HL-60 (cell line): ENCODE results near the gene ESR1.

ENCODE experiments used
- DNase-seq, 2 experiments: peaks; one replicate each; pipeline ENCODE4 v3.0.0-alpha.2; 2010 to 2020; ENCODE audit warnings: low read depth in 1 of 2, low spot score in 1 of 2
- H3K27ac ChIP-seq: fragments of 250-450 bp; sonication (Bioruptor Pico); replicated peaks from 2 replicates; pipeline ENCODE4 v1.5.1; 2020; ENCODE audit warnings: mild to moderate bottlenecking, moderate library complexity
- H3K27me3 ChIP-seq: fragments of 250-450 bp; sonication (Bioruptor Pico); 2 replicates; pipeline ENCODE4 v1.5.1; 2021; ENCODE audit warnings: mild to moderate bottlenecking, moderate library complexity; ENCODE audit not compliant: insufficient read depth, poor library complexity, severe bottlenecking
- H3K4me3 ChIP-seq: replicated peaks from 2 replicates; pipeline ENCODE4 v1.5.1; 2011; ENCODE audit warnings: mild to moderate bottlenecking, control low read depth, low read length; ENCODE audit not compliant: insufficient read depth
- CTCF ChIP-seq: IDR thresholded peaks from one replicate; pipeline ENCODE4 v1.5.1; 2011; ENCODE audit warnings: low read length, control low read depth, inconsistent platforms; ENCODE audit not compliant: insufficient read depth
- GABPA ChIP-seq: IDR thresholded peaks from 2 replicates; pipeline ENCODE4 v1.6.1; 2012; ENCODE audit warnings: low read depth
- POLR2AphosphoS5 ChIP-seq: IDR thresholded peaks from 2 replicates; pipeline ENCODE4 v1.6.1; 2012; ENCODE audit warnings: low read depth
- REST ChIP-seq: IDR thresholded peaks from 2 replicates; pipeline ENCODE4 v1.6.1; 2012; ENCODE audit warnings: low read depth; ENCODE audit not compliant: insufficient replicate concordance
- SPI1 ChIP-seq: IDR thresholded peaks from 2 replicates; pipeline ENCODE4 v1.6.1; 2012; ENCODE audit warnings: low read depth, mild to moderate bottlenecking, borderline replicate concordance

Gene ESR1

GRCh38 chr6:151876122-151876521, 68.6 kb downstream of the ESR1 start:
- DNase-seq = no peak
- TF ChIP-seq REST = no peak
- no peak for TF ChIP-seq POLR2AphosphoS5
- no peak for TF ChIP-seq GABPA
- TF ChIP-seq CTCF = no peak
- TF ChIP-seq SPI1 = no peak
- Histone ChIP-seq H3K27ac (no peak overlapping the region), H3K4me3 (no peak overlapping the region), H3K27me3 (no peaks in the 10 kb centered on the region)

- TF ChIP-seq CTCF (no peak), SPI1 (no peak), POLR2AphosphoS5 (no peak), REST (no peak), GABPA (no peak)
- no peak overlapping the region for H3K27ac ChIP-seq
- DNase-seq = no peak
- no peak overlapping the region for H3K4me3 ChIP-seq
- no peaks in the 10 kb centered on the region for H3K27me3 ChIP-seq
Observed at GRCh38 chr6:151877458-151877857, 70.0 kb downstream of the ESR1 start.

GRCh38 chr6:151881231-151881630, 73.7 kb downstream of the ESR1 start:
- Histone ChIP-seq H3K4me3 (no peak overlapping the region), H3K27me3 (no peaks in the 10 kb centered on the region), H3K27ac (no peak overlapping the region)
- TF ChIP-seq GABPA = no peak
- no peak for TF ChIP-seq CTCF
- TF ChIP-seq REST = no peak
- no peak for TF ChIP-seq POLR2AphosphoS5
- no peak for TF ChIP-seq SPI1
- DNase-seq = no peak
